ENCODE data around the gene MSL3B.
A peak's percentile ranks its signal among the peaks of the same experiment; 100 is the strongest.

Gene MSL3B

DNA sequence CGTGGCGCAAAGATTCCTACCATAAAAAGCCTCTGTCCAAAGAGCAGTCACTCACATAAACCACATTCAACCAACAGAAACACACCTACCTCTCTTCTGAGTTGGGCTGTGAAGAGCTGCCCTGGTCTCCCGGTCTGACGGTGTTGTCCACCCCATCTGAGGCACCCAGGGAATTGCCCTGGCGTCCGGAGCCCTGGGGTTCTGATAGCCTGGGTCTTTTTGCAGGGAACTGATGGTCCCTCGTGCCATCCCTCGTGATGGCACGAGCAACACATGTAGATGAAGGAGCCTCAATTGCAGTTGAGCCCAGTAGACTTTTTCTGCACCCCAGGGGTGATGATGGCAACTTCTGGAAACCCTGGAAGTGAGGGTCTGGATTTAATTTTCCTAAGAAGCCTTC lies 27.7 kb downstream of the MSL3B start:
- no peak overlapping the region for H3K4me3 Mint-ChIP-seq (ENCODE audit: unreplicated experiment)
- FAIRE-seq (no peak), DNase-seq (ENCODE audit: low read depth) (no peak)
- peaks cover 45% of the 10 kb centered on the region for H3K36me3 ChIP-seq (ENCODE audit: insufficient read depth, low read length)
- no peak overlapping the region for H2AFZ ChIP-seq (ENCODE audit: low read depth, low read length)
- no peaks in the 10 kb centered on the region for H3K27me3 ChIP-seq (ENCODE audit: insufficient read depth, low read length)
- H3K4me3 ChIP-seq (ENCODE audit: insufficient read depth, low read depth, low read length): no peak overlapping the region
- no peak overlapping the region for H3K4me2 ChIP-seq (ENCODE audit: low read length)
- peaks cover 4% of the 10 kb centered on the region for H3K27me3 Mint-ChIP-seq (ENCODE audit: low read depth, unreplicated experiment)
- H3K79me2 ChIP-seq (ENCODE audit: insufficient read depth, low read length): peaks cover 94% of the 10 kb centered on the region
- no peak overlapping the region for H3K27ac Mint-ChIP-seq (ENCODE audit: unreplicated experiment)
- no peaks in the 10 kb centered on the region for H3K4me1 ChIP-seq (ENCODE audit: insufficient read depth, low read length)
- H3K9me3 Mint-ChIP-seq (ENCODE audit: unreplicated experiment): no peaks in the 10 kb centered on the region
- no peaks in the 10 kb centered on the region for H3K4me1 Mint-ChIP-seq (ENCODE audit: low read depth, unreplicated experiment)
- no peaks in the 10 kb centered on the region for H3K9me3 ChIP-seq (ENCODE audit: insufficient read depth, low read depth, low read length)
- TF ChIP-seq EZH2 (IDR thresholded peaks at IDR 0.05; ENCODE audit: insufficient read depth, low read length) (no peak), CTCF (IDR thresholded peaks at IDR 0.05; ENCODE audit: insufficient read depth, low read depth, low read length) (no peak)
- H3K36me3 Mint-ChIP-seq (ENCODE audit: low read depth, unreplicated experiment): peaks cover 14% of the 10 kb centered on the region
- no peak overlapping the region for H3K9ac ChIP-seq (ENCODE audit: low read length)
- H4K20me1 ChIP-seq (ENCODE audit: insufficient read depth, low read length): peaks cover 21% of the 10 kb centered on the region
- H3K27ac ChIP-seq (ENCODE audit: low read depth, low read length): no peak overlapping the region

DNA sequence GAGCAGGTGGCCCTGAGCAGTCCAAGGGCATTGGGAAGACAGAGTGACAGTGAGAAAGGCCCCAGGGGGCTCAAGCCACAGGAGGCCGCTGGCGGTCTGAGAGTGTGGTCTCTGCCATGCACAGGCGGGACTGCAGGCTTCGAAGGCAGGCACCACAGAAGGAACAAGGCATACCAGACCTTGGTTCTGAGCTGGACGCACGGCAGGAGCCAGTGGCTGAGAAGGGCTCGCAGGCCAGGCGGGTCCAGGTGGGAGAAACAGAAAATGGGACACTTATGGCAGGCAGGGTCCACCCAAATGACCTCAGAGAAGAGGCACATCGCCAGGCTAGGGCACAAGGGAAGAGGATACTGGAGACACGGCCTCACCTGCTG lies 28.8 kb downstream of the MSL3B start:
- H2AFZ ChIP-seq (ENCODE audit: low read depth, low read length): no peak overlapping the region
- no peaks in the 10 kb centered on the region for H3K4me1 ChIP-seq (ENCODE audit: insufficient read depth, low read length)
- Mint-ChIP-seq H3K9me3 (ENCODE audit: unreplicated experiment) (no peaks in the 10 kb centered on the region), H3K4me1 (ENCODE audit: low read depth, unreplicated experiment) (no peaks in the 10 kb centered on the region), H3K27me3 (ENCODE audit: low read depth, unreplicated experiment) (peaks cover 4% of the 10 kb centered on the region), H3K36me3 (ENCODE audit: low read depth, unreplicated experiment) (peaks cover 14% of the 10 kb centered on the region), H3K4me3 (ENCODE audit: unreplicated experiment) (no peak overlapping the region), H3K27ac (ENCODE audit: unreplicated experiment) (no peak overlapping the region)
- H3K27ac ChIP-seq (ENCODE audit: low read depth, low read length): no peak overlapping the region
- no peak overlapping the region for H3K4me3 ChIP-seq (ENCODE audit: insufficient read depth, low read depth, low read length)
- peaks cover 19% of the 10 kb centered on the region for H4K20me1 ChIP-seq (ENCODE audit: insufficient read depth, low read length)
- no peaks in the 10 kb centered on the region for H3K27me3 ChIP-seq (ENCODE audit: insufficient read depth, low read length)
- FAIRE-seq: no peak
- no peak for TF ChIP-seq CTCF (IDR thresholded peaks at IDR 0.05; ENCODE audit: insufficient read depth, low read depth, low read length)
- no peak for TF ChIP-seq EZH2 (IDR thresholded peaks at IDR 0.05; ENCODE audit: insufficient read depth, low read length)
- H3K9me3 ChIP-seq (ENCODE audit: insufficient read depth, low read depth, low read length): no peaks in the 10 kb centered on the region
- H3K79me2 ChIP-seq (ENCODE audit: insufficient read depth, low read length): peaks cover 93% of the 10 kb centered on the region
- peaks cover 46% of the 10 kb centered on the region for H3K36me3 ChIP-seq (ENCODE audit: insufficient read depth, low read length)
- no peak for DNase-seq (ENCODE audit: low read depth)
- no peak overlapping the region for H3K9ac ChIP-seq (ENCODE audit: low read length)
- H3K4me2 ChIP-seq (ENCODE audit: low read length): no peak overlapping the region

GRCh38 chr2:233838726-233839446 lies 29.3 kb downstream of the MSL3B start:
- peaks cover 14% of the 10 kb centered on the region for H3K36me3 Mint-ChIP-seq (ENCODE audit: low read depth, unreplicated experiment)
- no peak for FAIRE-seq
- no peak overlapping the region for H2AFZ ChIP-seq (ENCODE audit: low read depth, low read length)

More at GRCh38 chr2:233838726-233839446, 29.3 kb downstream of the MSL3B start:
- no peaks in the 10 kb centered on the region for H3K4me1 Mint-ChIP-seq (ENCODE audit: low read depth, unreplicated experiment)
- peak overlapping the region; percentile 5 for H3K27ac Mint-ChIP-seq (ENCODE audit: unreplicated experiment)
- H3K27me3 ChIP-seq (ENCODE audit: insufficient read depth, low read length): no peaks in the 10 kb centered on the region
- H3K4me1 ChIP-seq (ENCODE audit: insufficient read depth, low read length): no peaks in the 10 kb centered on the region
- no peaks in the 10 kb centered on the region for H3K9me3 ChIP-seq (ENCODE audit: insufficient read depth, low read depth, low read length)
- no peak overlapping the region for H3K27ac ChIP-seq (ENCODE audit: low read depth, low read length)
- H3K4me3 Mint-ChIP-seq (ENCODE audit: unreplicated experiment): no peak overlapping the region
- H3K4me2 ChIP-seq (ENCODE audit: low read length): no peak overlapping the region
- no peak overlapping the region for H3K9ac ChIP-seq (ENCODE audit: low read length)
- no peak for DNase-seq (ENCODE audit: low read depth)
- no peak overlapping the region for H3K4me3 ChIP-seq (ENCODE audit: insufficient read depth, low read depth, low read length)
- H4K20me1 ChIP-seq (ENCODE audit: insufficient read depth, low read length): peaks cover 19% of the 10 kb centered on the region
- peaks cover 4% of the 10 kb centered on the region for H3K27me3 Mint-ChIP-seq (ENCODE audit: low read depth, unreplicated experiment)
- TF ChIP-seq EZH2 (IDR thresholded peaks at IDR 0.05; ENCODE audit: insufficient read depth, low read length): no peak
- TF ChIP-seq CTCF (IDR thresholded peaks at IDR 0.05; ENCODE audit: insufficient read depth, low read depth, low read length): no peak
- H3K9me3 Mint-ChIP-seq (ENCODE audit: unreplicated experiment): no peaks in the 10 kb centered on the region
- peaks cover 87% of the 10 kb centered on the region for H3K79me2 ChIP-seq (ENCODE audit: insufficient read depth, low read length)
- H3K36me3 ChIP-seq (ENCODE audit: insufficient read depth, low read length): peaks cover 45% of the 10 kb centered on the region
